GM23338 (cell line): ENCODE data around the gene ZNF335.

Source experiments
- EZH2 ChIP-seq: fragments of 200-600 bp; sonication (generic); IDR thresholded peaks from one replicate; pipeline ENCODE4 v1.8.0; 2017; ENCODE audit warnings: antibody characterized with exemption, mild to moderate bottlenecking, low read depth; ENCODE audit not compliant: unreplicated experiment
- TF ChIP-seq, protein P1 (sequence below), 2 experiments: fragments of 200-600 bp in 1 of 2; sonication (generic) in 1 of 2; conservative IDR thresholded peaks; 2 replicates each; pipeline versions ENCODE4 v1.5.1 to v1.6.1; 2016 to 2017; ENCODE audit warnings: antibody characterized with exemption in 2 of 2, low read depth in 2 of 2, mild to moderate bottlenecking in 2 of 2, moderate library complexity in 1 of 2
- TF ChIP-seq, protein P2 (sequence below): IDR thresholded peaks from 2 replicates; pipeline ENCODE4 v1.6.1; 2016; ENCODE audit warnings: antibody characterized with exemption
- TF ChIP-seq, protein P3 (sequence below): IDR thresholded peaks from one replicate; pipeline ENCODE4 v1.6.1; 2018; ENCODE audit warnings: antibody characterized with exemption; ENCODE audit not compliant: unreplicated experiment

DNA sequence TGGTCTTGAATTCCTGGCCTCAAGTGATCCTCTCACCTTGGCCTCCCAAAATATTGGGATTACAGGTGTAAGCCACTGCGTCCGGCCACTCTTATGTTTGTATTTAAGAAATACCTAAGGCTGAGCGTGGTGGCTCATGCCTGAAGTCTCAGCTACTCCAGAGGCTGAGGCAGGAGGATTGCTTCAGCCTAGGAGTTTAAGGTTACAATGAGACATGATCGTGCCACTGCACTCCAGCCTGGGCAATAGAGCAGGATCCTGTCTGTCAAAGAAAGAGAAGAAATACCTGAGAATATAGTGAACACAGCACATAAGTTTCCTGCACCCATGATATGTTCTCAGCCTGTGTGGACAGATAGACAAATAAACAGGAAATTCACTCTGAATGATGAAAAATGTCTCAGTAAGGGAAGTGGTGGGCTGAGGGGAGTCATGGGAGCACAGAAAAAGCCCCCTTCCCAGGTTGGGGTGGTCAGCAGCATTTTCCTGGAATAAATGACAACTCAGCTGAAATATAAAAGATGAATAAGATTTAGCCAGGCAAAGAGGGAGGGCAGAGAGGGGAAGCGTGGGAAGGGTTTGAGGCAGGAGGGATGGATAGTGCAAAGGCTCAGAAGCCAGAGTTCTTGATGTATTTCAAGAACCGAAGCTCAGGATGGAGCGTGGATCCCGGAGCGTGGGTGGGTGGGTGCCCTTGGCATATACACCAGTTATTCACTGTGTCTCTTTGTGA lies 22.9 kb upstream of the ZNF335 start:
- TF ChIP-seq, protein P1, sequence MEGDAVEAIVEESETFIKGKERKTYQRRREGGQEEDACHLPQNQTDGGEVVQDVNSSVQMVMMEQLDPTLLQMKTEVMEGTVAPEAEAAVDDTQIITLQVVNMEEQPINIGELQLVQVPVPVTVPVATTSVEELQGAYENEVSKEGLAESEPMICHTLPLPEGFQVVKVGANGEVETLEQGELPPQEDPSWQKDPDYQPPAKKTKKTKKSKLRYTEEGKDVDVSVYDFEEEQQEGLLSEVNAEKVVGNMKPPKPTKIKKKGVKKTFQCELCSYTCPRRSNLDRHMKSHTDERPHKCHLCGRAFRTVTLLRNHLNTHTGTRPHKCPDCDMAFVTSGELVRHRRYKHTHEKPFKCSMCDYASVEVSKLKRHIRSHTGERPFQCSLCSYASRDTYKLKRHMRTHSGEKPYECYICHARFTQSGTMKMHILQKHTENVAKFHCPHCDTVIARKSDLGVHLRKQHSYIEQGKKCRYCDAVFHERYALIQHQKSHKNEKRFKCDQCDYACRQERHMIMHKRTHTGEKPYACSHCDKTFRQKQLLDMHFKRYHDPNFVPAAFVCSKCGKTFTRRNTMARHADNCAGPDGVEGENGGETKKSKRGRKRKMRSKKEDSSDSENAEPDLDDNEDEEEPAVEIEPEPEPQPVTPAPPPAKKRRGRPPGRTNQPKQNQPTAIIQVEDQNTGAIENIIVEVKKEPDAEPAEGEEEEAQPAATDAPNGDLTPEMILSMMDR (conservative IDR thresholded peaks at IDR 0.05; ENCODE audit: low read depth in 2 of 2) = no peak
- no peak for TF ChIP-seq EZH2
- TF ChIP-seq, protein P2, sequence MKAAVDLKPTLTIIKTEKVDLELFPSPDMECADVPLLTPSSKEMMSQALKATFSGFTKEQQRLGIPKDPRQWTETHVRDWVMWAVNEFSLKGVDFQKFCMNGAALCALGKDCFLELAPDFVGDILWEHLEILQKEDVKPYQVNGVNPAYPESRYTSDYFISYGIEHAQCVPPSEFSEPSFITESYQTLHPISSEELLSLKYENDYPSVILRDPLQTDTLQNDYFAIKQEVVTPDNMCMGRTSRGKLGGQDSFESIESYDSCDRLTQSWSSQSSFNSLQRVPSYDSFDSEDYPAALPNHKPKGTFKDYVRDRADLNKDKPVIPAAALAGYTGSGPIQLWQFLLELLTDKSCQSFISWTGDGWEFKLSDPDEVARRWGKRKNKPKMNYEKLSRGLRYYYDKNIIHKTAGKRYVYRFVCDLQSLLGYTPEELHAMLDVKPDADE = no peak
- TF ChIP-seq, protein P3, sequence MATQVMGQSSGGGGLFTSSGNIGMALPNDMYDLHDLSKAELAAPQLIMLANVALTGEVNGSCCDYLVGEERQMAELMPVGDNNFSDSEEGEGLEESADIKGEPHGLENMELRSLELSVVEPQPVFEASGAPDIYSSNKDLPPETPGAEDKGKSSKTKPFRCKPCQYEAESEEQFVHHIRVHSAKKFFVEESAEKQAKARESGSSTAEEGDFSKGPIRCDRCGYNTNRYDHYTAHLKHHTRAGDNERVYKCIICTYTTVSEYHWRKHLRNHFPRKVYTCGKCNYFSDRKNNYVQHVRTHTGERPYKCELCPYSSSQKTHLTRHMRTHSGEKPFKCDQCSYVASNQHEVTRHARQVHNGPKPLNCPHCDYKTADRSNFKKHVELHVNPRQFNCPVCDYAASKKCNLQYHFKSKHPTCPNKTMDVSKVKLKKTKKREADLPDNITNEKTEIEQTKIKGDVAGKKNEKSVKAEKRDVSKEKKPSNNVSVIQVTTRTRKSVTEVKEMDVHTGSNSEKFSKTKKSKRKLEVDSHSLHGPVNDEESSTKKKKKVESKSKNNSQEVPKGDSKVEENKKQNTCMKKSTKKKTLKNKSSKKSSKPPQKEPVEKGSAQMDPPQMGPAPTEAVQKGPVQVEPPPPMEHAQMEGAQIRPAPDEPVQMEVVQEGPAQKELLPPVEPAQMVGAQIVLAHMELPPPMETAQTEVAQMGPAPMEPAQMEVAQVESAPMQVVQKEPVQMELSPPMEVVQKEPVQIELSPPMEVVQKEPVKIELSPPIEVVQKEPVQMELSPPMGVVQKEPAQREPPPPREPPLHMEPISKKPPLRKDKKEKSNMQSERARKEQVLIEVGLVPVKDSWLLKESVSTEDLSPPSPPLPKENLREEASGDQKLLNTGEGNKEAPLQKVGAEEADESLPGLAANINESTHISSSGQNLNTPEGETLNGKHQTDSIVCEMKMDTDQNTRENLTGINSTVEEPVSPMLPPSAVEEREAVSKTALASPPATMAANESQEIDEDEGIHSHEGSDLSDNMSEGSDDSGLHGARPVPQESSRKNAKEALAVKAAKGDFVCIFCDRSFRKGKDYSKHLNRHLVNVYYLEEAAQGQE = no peak
